MG63 (cell line): ENCODE measurements around the gene AP3M1. TPM values are rescaled to one million over a fixed set of nuclear protein-coding genes. Genes with fewer than 3 reads are reported as not detected.
"Not testable (repeated sequence)": the region's sequence is repeated elsewhere in the genome, so short reads cannot be mapped to it uniquely, and the experiment has no call there.

Experiments used
- DNase-seq: peaks from one replicate; pipeline ENCODE4 v3.0.0-alpha.2; 2020
- H3K27me3 ChIP-seq: fragments of 250-450 bp; sonication (Bioruptor Pico); 2 replicates; pipeline ENCODE4 v1.5.1; 2020; ENCODE audit warnings: mild to moderate bottlenecking, moderate library complexity
- H3K36me3 ChIP-seq: fragments of 250-450 bp; sonication (Bioruptor Pico); 2 replicates; pipeline ENCODE4 v1.5.1; 2020; ENCODE audit warnings: mild to moderate bottlenecking, moderate library complexity
- H3K4me3 ChIP-seq: fragments of 250-450 bp; sonication (Bioruptor Pico); 2 replicates; pipeline ENCODE4 v1.5.1; 2020; ENCODE audit warnings: mild to moderate bottlenecking, moderate library complexity
- H3K9me3 ChIP-seq: fragments of 250-450 bp; sonication (Bioruptor Pico); 2 replicates; pipeline ENCODE4 v1.5.1; 2020; ENCODE audit warnings: mild to moderate bottlenecking, moderate library complexity
- total RNA-seq: library from RNA; depleted of rRNA; stranded (reverse); fragments of >200 nt; shearing (Covaris generic); gene quantifications from 2 replicates; pipeline ENCODE4 v1.2.3, GENCODE V29; 2014; ENCODE audit warnings: low replicate concordance; rRNA removed

The AP3M1 gene, protein sequence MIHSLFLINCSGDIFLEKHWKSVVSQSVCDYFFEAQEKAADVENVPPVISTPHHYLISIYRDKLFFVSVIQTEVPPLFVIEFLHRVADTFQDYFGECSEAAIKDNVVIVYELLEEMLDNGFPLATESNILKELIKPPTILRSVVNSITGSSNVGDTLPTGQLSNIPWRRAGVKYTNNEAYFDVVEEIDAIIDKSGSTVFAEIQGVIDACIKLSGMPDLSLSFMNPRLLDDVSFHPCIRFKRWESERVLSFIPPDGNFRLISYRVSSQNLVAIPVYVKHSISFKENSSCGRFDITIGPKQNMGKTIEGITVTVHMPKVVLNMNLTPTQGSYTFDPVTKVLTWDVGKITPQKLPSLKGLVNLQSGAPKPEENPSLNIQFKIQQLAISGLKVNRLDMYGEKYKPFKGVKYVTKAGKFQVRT
- 3.6 and 5.5 TPM in 2 replicates for total RNA-seq

DNA sequence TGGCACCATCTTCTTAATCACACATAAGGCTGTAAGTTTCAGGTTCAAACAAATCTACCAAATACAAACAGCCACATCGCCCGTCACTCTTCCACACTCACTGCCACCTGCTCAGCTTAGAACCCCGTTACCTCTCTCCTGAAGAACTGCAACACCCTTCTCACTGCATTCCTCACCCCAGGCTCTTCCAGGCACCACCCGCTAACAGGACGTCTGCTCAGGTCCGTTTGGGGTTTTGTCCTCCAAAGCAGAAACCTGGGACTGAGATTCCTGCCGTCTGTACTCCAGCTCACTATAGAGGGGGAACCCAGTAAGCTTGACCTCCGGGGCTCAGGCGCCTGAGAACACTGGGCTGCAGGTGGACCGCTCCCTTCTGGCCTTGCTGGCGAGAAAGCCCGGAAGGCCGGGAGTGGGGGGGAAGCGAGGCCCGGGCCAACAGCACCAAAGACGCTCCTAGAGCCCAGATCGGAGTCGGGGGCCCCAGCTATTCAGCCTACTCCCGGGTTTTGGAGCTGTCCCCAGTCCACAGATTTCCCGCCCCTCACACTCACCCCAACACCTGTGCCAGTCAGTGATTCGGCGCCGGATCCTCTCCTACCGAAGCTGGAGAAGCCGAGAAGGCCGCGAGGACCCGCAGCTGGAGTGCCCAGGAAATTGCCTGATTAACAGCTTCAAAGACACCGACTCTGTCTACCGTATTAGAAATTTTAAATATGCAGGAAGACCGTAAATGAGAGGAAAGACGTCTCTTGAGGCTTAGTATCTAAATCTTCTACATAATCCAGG, at the start of gene AP3M1:
AP3M1 (minus strand) TSS at position 625 of the 786 bp plus-strand sequence. CDS start 12,449 bp downstream, outside the sequence.
- Histone ChIP-seq H3K36me3 (peaks cover 15% of the 10 kb centered on the region), H3K27me3 (no peaks in the 10 kb centered on the region), H3K9me3 (no peaks in the 10 kb centered on the region), H3K4me3 (peak within 1 kb of the TSS; percentile 74)
- peak; percentile 75 for DNase-seq

DNA sequence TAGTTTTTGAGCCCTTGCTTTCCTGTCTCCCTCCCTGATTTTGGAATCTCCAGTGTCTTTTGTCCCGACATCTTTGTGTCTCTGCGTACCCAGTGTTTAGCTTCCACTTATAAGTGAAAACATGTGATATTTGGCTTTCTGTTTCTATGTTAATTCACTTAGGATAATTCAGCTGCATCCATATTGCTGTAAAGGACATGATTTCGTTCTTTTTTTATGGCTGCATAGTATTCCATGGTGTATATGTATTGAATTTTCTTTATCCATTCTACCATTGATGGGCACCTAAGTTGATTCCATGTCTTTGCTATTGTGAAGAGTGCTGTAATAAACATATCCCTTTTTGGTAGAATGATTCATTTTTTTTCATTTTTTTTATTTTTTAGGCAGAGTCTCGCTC, 48.7 kb upstream of the AP3M1 start:
- Histone ChIP-seq H3K36me3 (peaks cover 7% of the 10 kb centered on the region; the same call in 1 of the 2 replicates), H3K27me3 (no peaks in the 10 kb centered on the region), H3K9me3 (no peaks in the 10 kb centered on the region), H3K4me3 (no peak overlapping the region)
- no peak for DNase-seq

DNA sequence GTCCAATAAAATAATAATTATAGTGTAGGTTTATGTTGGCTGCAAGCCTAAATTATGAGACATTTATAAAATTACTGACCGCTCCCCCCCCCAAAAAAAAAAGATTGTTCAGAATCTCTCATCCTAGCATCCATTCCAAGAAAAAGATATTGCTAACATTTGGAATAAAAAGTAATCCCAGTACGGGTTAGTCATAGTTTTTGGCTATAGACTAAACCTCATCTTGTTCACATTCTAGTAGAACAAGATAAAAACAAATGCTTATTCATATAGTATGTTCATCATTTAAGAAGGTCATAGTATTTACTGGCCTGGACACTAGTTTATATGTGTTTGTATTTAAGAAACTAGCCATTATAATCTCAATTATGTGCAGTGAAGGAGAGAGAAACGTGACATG, 44.4 kb upstream of the AP3M1 start:
- Histone ChIP-seq H3K4me3 (no peak overlapping the region), H3K27me3 (no peaks in the 10 kb centered on the region), H3K36me3 (no peaks in the 10 kb centered on the region), H3K9me3 (no peaks in the 10 kb centered on the region)
- no peak for DNase-seq

- DNase-seq: no peak
- no peaks in the 10 kb centered on the region for H3K27me3 ChIP-seq
- H3K4me3 ChIP-seq: no peak overlapping the region
- H3K36me3 ChIP-seq: no peaks in the 10 kb centered on the region
- H3K9me3 ChIP-seq: no peaks in the 10 kb centered on the region
Observed at GRCh38 chr10:74194545-74194944, 43.9 kb upstream of the AP3M1 start.

DNA sequence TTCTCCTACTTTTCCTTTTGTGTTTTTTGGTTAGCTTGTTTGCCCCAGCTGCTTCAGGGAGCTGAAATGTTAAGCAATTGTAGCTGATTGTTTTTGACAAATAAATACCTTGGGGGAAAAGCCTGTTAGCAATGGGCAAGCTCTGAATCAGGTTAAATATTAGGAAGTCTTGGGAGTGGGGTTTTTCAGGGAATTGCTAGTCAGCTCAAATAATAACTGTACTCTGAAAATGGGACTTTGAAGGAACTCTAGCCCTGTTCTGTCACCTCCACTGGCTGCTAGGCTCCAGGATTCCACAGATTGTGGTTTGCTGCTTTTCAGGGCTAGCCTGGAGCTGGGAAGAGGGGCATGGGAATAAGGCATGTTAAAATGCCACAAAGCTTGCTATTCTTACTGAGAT, 39.9 kb upstream of the AP3M1 start:
- no peak for DNase-seq
- Histone ChIP-seq H3K27me3 (no peaks in the 10 kb centered on the region), H3K9me3 (no peaks in the 10 kb centered on the region), H3K4me3 (peak overlapping the region; percentile 10), H3K36me3 (no peaks in the 10 kb centered on the region)

- H3K27me3 ChIP-seq: no peaks in the 10 kb centered on the region
- no peaks in the 10 kb centered on the region for H3K9me3 ChIP-seq
- DNase-seq: peak; percentile 63
- no peaks in the 10 kb centered on the region for H3K36me3 ChIP-seq
- H3K4me3 ChIP-seq: peak overlapping the region; percentile 10
Observed at GRCh38 chr10:74189999-74190421, 39.4 kb upstream of the AP3M1 start.

DNA sequence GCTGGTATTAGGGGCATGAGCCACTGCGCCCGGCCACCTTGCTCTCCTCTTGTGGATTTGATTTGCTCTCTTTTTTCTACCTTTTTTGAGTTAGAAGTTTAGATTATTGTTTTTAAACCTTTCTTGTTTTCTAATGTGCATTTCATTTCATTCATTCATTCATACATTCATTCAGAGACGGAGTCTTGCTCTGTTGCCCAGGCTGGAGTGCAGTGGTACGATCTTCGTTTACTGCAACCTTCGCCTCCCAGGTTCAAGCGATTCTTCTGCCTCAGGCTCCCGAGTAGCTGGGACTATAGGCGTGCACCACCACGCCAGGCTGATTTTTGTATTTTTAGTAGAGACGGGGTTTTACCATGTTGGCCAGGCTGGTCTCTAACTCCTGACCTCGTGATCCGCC, 38.0 kb upstream of the AP3M1 start:
- not testable (repeated sequence) for H3K4me3 ChIP-seq, H3K9me3 ChIP-seq, H3K36me3 ChIP-seq, DNase-seq, H3K27me3 ChIP-seq

DNA sequence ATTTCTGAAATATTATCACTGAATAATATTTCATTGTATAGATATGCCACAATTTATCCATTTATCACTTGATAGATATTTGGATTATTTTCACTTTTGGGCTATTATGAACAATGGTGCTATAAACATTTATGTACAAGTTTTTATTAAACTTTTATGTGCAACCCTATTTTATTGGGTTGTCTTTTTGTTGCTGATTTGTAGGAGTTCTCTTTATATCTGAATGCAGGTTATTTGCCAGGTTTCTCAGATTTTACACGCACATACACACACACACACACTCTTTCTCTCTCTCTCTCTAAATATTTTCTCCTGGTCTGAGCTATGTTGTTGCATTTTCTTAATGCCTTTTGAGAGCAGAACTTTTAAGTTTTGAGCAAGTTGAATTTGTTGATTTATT, 36.6 kb upstream of the AP3M1 start:
- Histone ChIP-seq H3K36me3 (no peaks in the 10 kb centered on the region), H3K4me3 (no peak overlapping the region), H3K9me3 (no peaks in the 10 kb centered on the region), H3K27me3 (no peaks in the 10 kb centered on the region)
- DNase-seq: no peak

- H3K4me3 ChIP-seq: no peak overlapping the region
- H3K36me3 ChIP-seq: no peaks in the 10 kb centered on the region
- DNase-seq: no peak
- no peaks in the 10 kb centered on the region for H3K9me3 ChIP-seq
- no peaks in the 10 kb centered on the region for H3K27me3 ChIP-seq
Observed at GRCh38 chr10:74186678-74187077, 36.0 kb upstream of the AP3M1 start.

DNA sequence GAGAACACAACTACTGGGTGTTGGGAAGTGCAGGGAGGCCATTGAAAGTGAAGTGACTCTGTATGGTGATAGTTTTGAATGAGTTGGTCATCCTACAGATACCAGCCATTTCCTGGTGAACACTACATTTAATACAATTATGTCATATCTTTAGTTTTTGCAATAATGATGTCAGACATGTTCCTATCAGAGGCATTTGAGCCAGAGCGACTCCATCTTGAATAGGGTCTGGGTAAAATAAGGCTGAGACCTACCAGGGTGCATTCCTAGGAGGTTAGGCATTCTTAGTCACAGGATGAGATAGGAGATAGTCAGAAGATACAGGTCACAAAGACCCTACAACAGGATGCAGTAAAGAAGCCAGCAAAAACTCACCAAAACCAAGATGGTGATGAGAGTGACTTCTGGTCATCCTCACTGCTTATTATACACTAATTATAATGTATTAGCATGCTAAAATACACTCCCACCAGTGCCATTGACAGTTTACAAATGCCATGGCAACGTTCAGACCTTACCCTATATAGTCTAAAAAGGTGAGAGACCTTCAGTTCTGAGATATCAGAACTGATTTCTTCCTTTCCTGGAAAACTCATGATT, 28.6 kb upstream of the AP3M1 start:
- no peak for DNase-seq
- H3K36me3 ChIP-seq: no peaks in the 10 kb centered on the region
- H3K9me3 ChIP-seq: no peaks in the 10 kb centered on the region
- H3K27me3 ChIP-seq: no peaks in the 10 kb centered on the region
- H3K4me3 ChIP-seq: no peak overlapping the region

DNA sequence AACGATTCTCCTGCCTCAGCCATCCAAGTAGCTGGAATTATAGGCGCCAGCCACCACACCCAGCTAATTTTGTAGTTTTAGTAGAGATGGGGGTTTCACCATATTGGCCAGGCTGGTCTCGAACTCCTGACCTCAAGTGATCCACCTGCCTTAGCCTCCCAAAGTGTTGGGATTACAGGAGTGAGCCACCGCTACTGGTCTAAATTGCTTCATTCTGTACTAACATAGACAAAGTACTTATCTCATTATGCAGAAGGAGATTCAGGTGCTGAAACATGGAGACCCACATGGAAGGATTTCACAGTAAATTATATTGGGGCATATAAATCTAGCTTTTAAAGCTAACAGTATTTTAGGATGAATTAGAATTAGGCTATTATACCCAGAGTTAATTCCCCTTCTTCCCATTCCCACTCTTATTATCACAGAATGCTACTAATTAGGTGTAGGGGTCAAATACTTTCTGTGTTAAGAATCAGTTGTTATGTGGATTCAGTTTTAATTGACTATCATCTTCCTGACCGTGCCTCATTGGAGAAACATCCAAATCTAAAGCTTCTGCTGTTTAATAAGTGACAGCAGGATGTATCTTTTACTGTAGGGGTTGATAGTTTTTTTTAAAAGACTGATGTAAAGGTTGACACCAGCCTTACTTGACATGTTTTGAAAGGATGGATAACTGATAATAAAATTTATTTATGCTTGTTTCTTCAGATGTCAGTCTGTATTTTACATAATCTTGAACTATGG, 27.6 kb upstream of the AP3M1 start:
- H3K36me3 ChIP-seq: no peaks in the 10 kb centered on the region
- H3K27me3 ChIP-seq: no peaks in the 10 kb centered on the region
- DNase-seq: no peak
- no peak overlapping the region for H3K4me3 ChIP-seq
- no peaks in the 10 kb centered on the region for H3K9me3 ChIP-seq

DNA sequence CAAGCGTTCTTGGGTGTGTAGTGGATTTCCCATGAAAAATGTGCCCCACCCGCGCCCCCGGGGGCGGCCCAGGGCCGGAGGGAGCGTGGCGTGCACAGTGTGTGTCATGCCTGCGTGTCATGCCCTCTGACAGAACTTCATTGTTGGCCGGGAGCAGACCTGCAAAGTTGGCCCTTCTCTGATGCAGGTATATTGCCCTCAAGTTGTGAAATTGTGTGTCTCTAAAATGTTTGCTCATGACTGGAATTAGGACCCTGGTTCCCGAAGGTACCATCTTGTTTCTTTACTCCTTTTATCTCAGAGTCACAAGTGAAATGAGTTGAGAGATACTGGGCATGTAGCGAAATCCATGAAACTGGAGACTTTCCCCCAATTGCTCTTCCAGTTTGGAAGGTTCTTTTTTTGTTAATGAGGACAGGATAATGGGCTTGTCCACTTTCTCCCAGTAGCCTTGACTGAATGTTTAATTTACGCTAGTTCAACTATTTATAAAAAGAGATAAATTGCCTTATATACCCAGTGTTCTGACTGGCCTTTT, 26.6 kb upstream of the AP3M1 start:
- no peaks in the 10 kb centered on the region for H3K36me3 ChIP-seq
- H3K9me3 ChIP-seq: no peaks in the 10 kb centered on the region
- H3K27me3 ChIP-seq: no peaks in the 10 kb centered on the region
- H3K4me3 ChIP-seq: peak overlapping the region; percentile 55
- DNase-seq: peak; percentile 61

DNA sequence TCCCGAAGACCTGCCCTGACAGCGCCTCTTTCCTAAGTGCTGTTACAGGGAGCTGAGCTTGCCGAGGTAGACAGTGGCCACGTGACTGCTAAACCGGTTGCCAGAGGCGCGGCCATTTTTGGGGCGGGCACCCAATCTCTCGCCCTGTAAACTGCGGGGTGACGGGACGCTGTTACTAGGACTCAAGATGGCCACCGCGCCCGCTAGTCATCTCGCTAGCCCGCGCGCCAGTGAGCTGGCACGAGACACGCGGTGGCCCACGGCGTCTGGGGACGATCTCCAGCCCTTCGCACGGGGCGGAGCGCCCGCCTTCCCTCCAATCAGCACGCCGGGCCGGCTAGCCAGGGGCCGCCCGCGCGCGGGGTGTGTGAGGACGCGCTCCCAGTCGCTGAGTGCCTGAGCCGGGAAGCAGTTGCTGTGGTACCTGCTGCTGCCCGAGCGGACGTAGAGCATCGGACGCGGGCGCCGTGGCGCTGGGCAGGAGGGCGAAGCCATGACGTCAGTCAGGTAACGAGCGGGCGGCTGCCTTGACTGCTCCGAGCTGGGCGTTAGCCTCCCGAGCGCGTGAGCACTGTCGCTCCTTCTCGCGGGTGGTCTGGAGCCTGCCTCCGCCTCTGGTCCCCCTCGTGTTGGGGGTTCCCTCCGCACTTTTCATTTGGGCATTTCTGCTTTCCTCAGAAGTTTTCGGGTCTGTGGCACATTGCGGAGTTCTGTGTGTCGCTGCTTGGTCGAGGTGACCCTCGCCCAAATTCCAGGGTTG, 25.9 kb upstream of the AP3M1 start:
- H3K36me3 ChIP-seq: no peaks in the 10 kb centered on the region
- peak; percentile 95 for DNase-seq

DNA sequence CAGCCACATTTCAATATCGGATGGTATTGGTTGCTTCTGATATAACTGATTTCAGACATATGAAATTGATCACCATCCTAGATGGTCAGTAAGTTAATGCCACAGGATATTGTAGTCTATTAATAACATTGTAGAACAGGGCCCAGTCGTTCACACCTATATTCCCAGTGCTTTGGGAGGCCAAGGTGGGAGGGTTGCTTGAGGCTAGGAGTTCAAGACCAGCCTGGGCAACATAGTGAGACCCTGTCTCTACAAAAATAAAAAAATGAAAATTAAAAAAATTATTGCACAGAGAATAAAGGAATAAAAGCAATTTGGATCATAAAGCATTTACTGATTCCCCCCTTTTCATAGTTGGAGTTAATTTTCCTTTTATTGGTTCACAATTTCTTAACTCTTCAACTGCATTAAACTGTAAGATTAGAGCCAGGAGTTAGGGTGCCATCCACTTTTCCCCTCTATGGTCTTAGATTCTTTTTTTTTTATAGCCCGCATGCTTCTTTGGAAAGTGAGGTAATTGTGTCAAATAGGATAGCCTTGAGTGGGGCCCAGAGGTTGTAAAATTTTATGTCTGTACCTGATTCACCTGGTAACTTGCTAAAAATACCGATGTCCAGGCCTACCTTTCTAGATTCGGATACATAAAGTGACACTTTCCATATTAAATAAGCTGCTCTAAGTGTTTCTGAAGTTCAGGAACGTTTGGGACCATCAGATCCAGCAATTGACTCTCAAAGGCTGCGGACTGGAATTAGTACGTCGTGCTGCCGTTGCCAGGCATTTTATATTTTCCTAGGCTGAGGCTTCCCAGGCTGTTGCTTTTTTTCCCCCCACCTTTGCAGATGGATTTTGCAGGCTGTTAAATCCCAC, 25.1 kb upstream of the AP3M1 start:
- no peak for DNase-seq
- no peaks in the 10 kb centered on the region for H3K27me3 ChIP-seq
- H3K4me3 ChIP-seq: peak overlapping the region; percentile 55
- H3K36me3 ChIP-seq: no peaks in the 10 kb centered on the region
- no peaks in the 10 kb centered on the region for H3K9me3 ChIP-seq

More for the DNA sequence above, 25.9 kb upstream of the AP3M1 start:
- H3K4me3 ChIP-seq: peak overlapping the region; percentile 55
- no peaks in the 10 kb centered on the region for H3K27me3 ChIP-seq
- no peaks in the 10 kb centered on the region for H3K9me3 ChIP-seq

DNA sequence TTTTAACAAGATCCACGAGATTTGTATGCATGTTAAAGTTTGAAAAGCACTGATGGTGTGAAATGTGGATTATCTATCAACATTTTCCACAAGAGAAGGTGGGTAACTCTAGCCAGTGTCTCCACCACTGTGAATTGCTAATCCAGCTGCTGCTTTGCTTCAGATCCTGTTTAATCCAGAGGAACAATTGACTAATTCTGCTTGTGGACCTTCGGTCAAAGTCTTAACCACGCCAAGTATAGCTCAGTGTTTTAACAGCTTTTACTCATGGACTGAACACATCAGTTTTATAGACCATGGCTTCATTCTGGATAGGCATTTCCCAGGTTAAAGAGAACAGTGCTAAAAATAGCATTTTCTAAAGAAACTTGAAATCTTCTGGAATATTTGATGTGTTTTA, 23.9 kb upstream of the AP3M1 start:
- H3K36me3 ChIP-seq: no peaks in the 10 kb centered on the region
- no peak overlapping the region for H3K4me3 ChIP-seq
- no peaks in the 10 kb centered on the region for H3K9me3 ChIP-seq
- DNase-seq: no peak
- H3K27me3 ChIP-seq: no peaks in the 10 kb centered on the region
